GM12878 (cell line): Measurements from ENCODE around the gene SELENOP. TPM values are rescaled to one million over a fixed set of nuclear protein-coding genes. Genes with fewer than 3 reads are reported as not detected.

ENCODE experiments used
- CTCF ChIP-seq, 3 experiments: IDR thresholded peaks in 2 of 3; conservative IDR thresholded peaks in 1 of 3; 2 replicates each; pipeline ENCODE4 v1.5.1; 2011; ENCODE audit warnings: low read depth in 3 of 3, low read length in 3 of 3, mild to moderate bottlenecking in 3 of 3, control low read depth in 2 of 3, moderate library complexity in 2 of 3, inconsistent platforms in 1 of 3, mixed read lengths in 1 of 3; ENCODE audit not compliant: control insufficient read depth in 2 of 3, insufficient read depth in 1 of 3; ENCODE audit errors: extremely low read depth in 1 of 3
- E4F1 ChIP-seq: fragments of 450-650 bp; IDR thresholded peaks from 2 replicates; pipeline ENCODE4 v1.6.1; 2018; ENCODE audit warnings: borderline replicate concordance, mild to moderate bottlenecking; ENCODE audit not compliant: partially characterized antibody
- EED ChIP-seq: sonication (generic); IDR thresholded peaks from 2 replicates; pipeline ENCODE4 v1.6.1; 2016; ENCODE audit warnings: antibody characterized with exemption, low read depth
- ELK1 ChIP-seq: IDR thresholded peaks from 2 replicates; pipeline ENCODE4 v1.6.1; 2012; ENCODE audit warnings: low read depth, low read length, improper control_type of control experiment
- FOXM1 ChIP-seq: IDR thresholded peaks from 2 replicates; pipeline ENCODE4 v1.6.1; 2012; ENCODE audit warnings: low read depth, mild to moderate bottlenecking, inconsistent platforms, low read length, moderate library complexity
- HDAC2 ChIP-seq: fragments of 200-600 bp; sonication (generic); IDR thresholded peaks from 2 replicates; pipeline ENCODE4 v1.6.1; 2017
- IKZF1 ChIP-seq: fragments of 450-650 bp; conservative IDR thresholded peaks from 2 replicates; pipeline ENCODE4 v1.6.1; 2017; ENCODE audit warnings: antibody characterized with exemption, mild to moderate bottlenecking
- JUNB ChIP-seq: IDR thresholded peaks from 2 replicates; pipeline ENCODE4 v1.6.1; 2016; ENCODE audit warnings: antibody characterized with exemption, mild to moderate bottlenecking
- NR2C1 ChIP-seq: fragments of 450-650 bp; IDR thresholded peaks from 2 replicates; pipeline ENCODE4 v1.6.1; 2017; ENCODE audit warnings: antibody characterized with exemption, mild to moderate bottlenecking, moderate library complexity
- PAX5 ChIP-seq: IDR thresholded peaks from 2 replicates; pipeline ENCODE4 v1.6.1; 2011; ENCODE audit warnings: low read depth, low read length, borderline replicate concordance
- POLR2A ChIP-seq: IDR thresholded peaks from 2 replicates; pipeline ENCODE4 v1.6.1; 2011; ENCODE audit warnings: low read depth, mild to moderate bottlenecking, low read length
- POLR2AphosphoS2 ChIP-seq: IDR thresholded peaks from 2 replicates; pipeline ENCODE4 v1.6.1; 2011; ENCODE audit warnings: low read depth, mild to moderate bottlenecking, low read length, improper control_type of control experiment, moderate library complexity
- POLR2AphosphoS5 ChIP-seq: IDR thresholded peaks from 2 replicates; pipeline ENCODE4 v1.6.1; 2011; ENCODE audit warnings: mild to moderate bottlenecking, low read length, inconsistent platforms
- RAD51 ChIP-seq: fragments of 450-650 bp; IDR thresholded peaks from 2 replicates; pipeline ENCODE4 v1.6.1; 2016; ENCODE audit warnings: moderate library complexity, mild to moderate bottlenecking, inconsistent platforms
- RCOR1 ChIP-seq: conservative IDR thresholded peaks from 2 replicates; pipeline ENCODE4 v1.6.1; 2012; ENCODE audit warnings: low read depth, low read length, improper control_type of control experiment
- RUNX3 ChIP-seq: IDR thresholded peaks from 2 replicates; pipeline ENCODE4 v1.6.1; 2012; ENCODE audit warnings: low read length, inconsistent platforms
- SIX5 ChIP-seq: IDR thresholded peaks from 2 replicates; pipeline ENCODE4 v1.6.1; 2011; ENCODE audit warnings: mild to moderate bottlenecking, low read depth, low read length, moderate library complexity; ENCODE audit not compliant: severe bottlenecking
- SKIL ChIP-seq: fragments of 450-650 bp; IDR thresholded peaks from 2 replicates; pipeline ENCODE4 v1.6.1; 2017; ENCODE audit warnings: mild to moderate bottlenecking, low read depth, inconsistent platforms; ENCODE audit not compliant: poor library complexity, severe bottlenecking
- SREBF1 ChIP-seq: IDR thresholded peaks from 2 replicates; pipeline ENCODE4 v1.6.1; 2012; ENCODE audit warnings: mild to moderate bottlenecking, low read length
- SRF ChIP-seq, 2 experiments: IDR thresholded peaks; 2 replicates each; pipeline ENCODE4 v1.6.1; 2011; ENCODE audit warnings: low read depth in 2 of 2, low read length in 2 of 2, mild to moderate bottlenecking in 1 of 2, moderate library complexity in 1 of 2
- STAT3 ChIP-seq: IDR thresholded peaks from 2 replicates; pipeline ENCODE4 v1.6.1; 2011; ENCODE audit warnings: low read depth, low read length, improper control_type of control experiment
- TAF1 ChIP-seq: IDR thresholded peaks from 2 replicates; pipeline ENCODE4 v1.6.1; 2011; ENCODE audit warnings: mild to moderate bottlenecking, low read depth, low read length, borderline replicate concordance
- YY1 ChIP-seq: IDR thresholded peaks from 2 replicates; pipeline ENCODE4 v1.6.1; 2011; ENCODE audit warnings: low read depth, mild to moderate bottlenecking, low read length
- polyA plus RNA-seq, 11 experiments: library from polyadenylated mRNA; depleted of rRNA in 4 of 11; unstranded in 6 of 11; stranded (reverse) in 5 of 11; fragments of >200 nt; fragmentation: Nextera tagmentation in 4 of 11; fragmentation: Illumina TruSeq in 1 of 11; extraction: Ambion mirVana in 4 of 11; extraction: Trizol in 1 of 11; gene quantifications; 1 replicate in 1 of 11; 2 replicates in 10 of 11; pipeline versions ENCODE4 v1.2.1 to v1.2.3, GENCODE V29; 2011 to 2016; ENCODE audit warnings: inconsistent platforms in 2 of 11, missing spikeins in 2 of 11, low read depth in 1 of 11
- total RNA-seq, 4 experiments: library from RNA; depleted of rRNA in 3 of 4; stranded (reverse); fragments of >200 nt in 3 of 4; fragmentation: Illumina TruSeq in 1 of 4; extraction: Trizol in 1 of 4; gene quantifications; 2 replicates each; pipeline versions ENCODE4 v1.2.1 to v1.2.3, GENCODE V29; 2013 to 2021

Gene SELENOP
- total and polyA plus RNA-seq, 10 of the 15 experiments (the other 5 are each of a cell fraction or from before 2014, with no cell fraction given): 0.08 to 5.1 (median 0.88) TPM; not detected in 3

- TF ChIP-seq SKIL (no peak), JUNB (no peak), CTCF (IDR thresholded peaks at IDR 0.05 in 2 of 3, conservative IDR thresholded peaks at IDR 0.05 in 1 of 3; ENCODE audit: control insufficient read depth in 2 of 3, extremely low read depth in 1 of 3, insufficient read depth in 1 of 3, low read depth in 3 of 3, low read length in 3 of 3) (no peak), NR2C1 (no peak), FOXM1 (0 out of 2 replicates have a peak, but pooled peaks have one; percentile 21), STAT3 (no peak), IKZF1 (0 out of 2 replicates have a peak, but pooled peaks have one; percentile 12), RUNX3 (peak; percentile 49), RCOR1 (no peak), SIX5 (peak; percentile 25), HDAC2 (0 out of 2 replicates have a peak, but pooled peaks have one; percentile 81), YY1 (peak; percentile 63), PAX5 (no peak), E4F1 (no peak), RAD51 (no peak), SREBF1 (no peak), EED (peak; percentile 62), POLR2AphosphoS2 (no peak), POLR2A (peak; percentile 69), ELK1 (peak; percentile 22; the same call in 1 of the 2 replicates), TAF1 (peak; percentile 84; the same call in 1 of the 2 replicates), SRF (IDR thresholded peaks at IDR 0.05; ENCODE audit: low read depth in 2 of 2, low read length in 2 of 2) (peak in 1 of 2 experiments; percentile 71; a peak in 2 of 4 replicates), POLR2AphosphoS5 (0 out of 2 replicates have a peak, but pooled peaks have one; percentile 30)
These were observed 54.8 kb downstream of the SELENOP start, which contains the start of gene CCDC152 (continued) for GRCh38 chr5:42756606-42757601.
